Activated naive CD4-positive, alpha-beta T cell treated with anti-CD3 and anti-CD28 coated beads, Interleukin-2, amount 50 U/mL, for 16 hours (primary cell): ENCODE results near the gene RAB37.

Experiments used
- DNase-seq: peaks from one replicate; pipeline ENCODE4 v3.0.0-alpha.2; 2020

RAB37 gene

GRCh38 chr17:74736513-74737298 is at the start of gene RAB37:
Gene RAB37, plus strand, starts transcription at chr17:74737256. Its CDS starts 17 bp downstream, at chr17:74737273.
- peak; percentile 48 for DNase-seq

GRCh38 chr17:74687886-74688285 is 49.2 kb upstream of the RAB37 start:
- DNase-seq, result no peak

GRCh38 chr17:74690409-74690825 is 46.6 kb upstream of the RAB37 start:
- DNase-seq, result no peak

GRCh38 chr17:74691151-74691550 is 45.9 kb upstream of the RAB37 start:
- no peak for DNase-seq

- no peak for DNase-seq
Observed at GRCh38 chr17:74694081-74694480, 43.0 kb upstream of the RAB37 start.

- no peak for DNase-seq
Observed at GRCh38 chr17:74695629-74696028, 41.4 kb upstream of the RAB37 start.

- no peak for DNase-seq
Observed at GRCh38 chr17:74697515-74697914, 39.5 kb upstream of the RAB37 start.

GRCh38 chr17:74698069-74698468 is 39.0 kb upstream of the RAB37 start:
- no peak for DNase-seq

GRCh38 chr17:74699236-74699635 is 37.8 kb upstream of the RAB37 start:
- no peak for DNase-seq

- DNase-seq, result no peak
Observed at GRCh38 chr17:74702116-74702871, 34.8 kb upstream of the RAB37 start.

GRCh38 chr17:74703311-74703710 is 33.7 kb upstream of the RAB37 start:
- DNase-seq, result no peak

- DNase-seq, result no peak
Observed at GRCh38 chr17:74704544-74704943, 32.5 kb upstream of the RAB37 start.

GRCh38 chr17:74711058-74711824 is 25.8 kb upstream of the RAB37 start:
- DNase-seq, result no peak

- no peak for DNase-seq
Observed at GRCh38 chr17:74712301-74712700, 24.8 kb upstream of the RAB37 start.

- no peak for DNase-seq
Observed at GRCh38 chr17:74712756-74713155, 24.3 kb upstream of the RAB37 start, which contains the start of gene CD300LF. Gene CD300LF, minus strand, starts transcription at chr17:74712923. Its CDS starts 57 bp downstream, at chr17:74712866.

GRCh38 chr17:74713171-74713755 is 23.8 kb upstream of the RAB37 start:
- no peak for DNase-seq

GRCh38 chr17:74715144-74715543 is 21.9 kb upstream of the RAB37 start:
- DNase-seq, result no peak

- no peak for DNase-seq
Observed at GRCh38 chr17:74720506-74720905, 16.6 kb upstream of the RAB37 start.

GRCh38 chr17:74722782-74723181 is 14.3 kb upstream of the RAB37 start:
- DNase-seq, result no peak

- no peak for DNase-seq
Observed at GRCh38 chr17:74723891-74724290, 13.2 kb upstream of the RAB37 start.

GRCh38 chr17:74725111-74725510 is 11.9 kb upstream of the RAB37 start:
- no peak for DNase-seq

GRCh38 chr17:74728033-74728701 is 8.9 kb upstream of the RAB37 start:
- DNase-seq, result no peak
